GM21423 (cell line): ENCODE measurements around the gene RXRA.

ENCODE experiments used
- ATAC-seq: cut with Tn5 transposase; IDR thresholded peaks from one replicate; pipeline ENCODE4 v1.9.1; 2021; ENCODE audit warnings: mild to moderate bottlenecking, moderate library complexity; ENCODE audit not compliant: unreplicated experiment

Gene RXRA

GRCh38 chr9:134322781-134323241, 3.4 kb upstream of the RXRA start:
- no peak for ATAC-seq

GRCh38 chr9:134323741-134324358, 2.4 kb upstream of the RXRA start:
- no peak for ATAC-seq

GRCh38 chr9:134324359-134325095, 1.7 kb upstream of the RXRA start:
- ATAC-seq = no peak

- no peak for ATAC-seq
These were observed 1.0 kb upstream of the RXRA start for GRCh38 chr9:134325096-134325812.

- ATAC-seq = no peak
These were observed 708 bp downstream of the RXRA start for GRCh38 chr9:134326724-134327601.

- ATAC-seq = no peak
These were observed 1.5 kb downstream of the RXRA start for GRCh38 chr9:134327671-134328231.

GRCh38 chr9:134328341-134328840, 2.1 kb downstream of the RXRA start:
- ATAC-seq = no peak

- no peak for ATAC-seq
These were observed 2.8 kb downstream of the RXRA start for GRCh38 chr9:134328841-134329575.

- ATAC-seq = no peak
These were observed 3.3 kb downstream of the RXRA start for GRCh38 chr9:134329576-134329855.

- no peak for ATAC-seq
These were observed 3.6 kb downstream of the RXRA start for GRCh38 chr9:134329886-134330285.

GRCh38 chr9:134330590-134330989, 4.3 kb downstream of the RXRA start:
- no peak for ATAC-seq

- ATAC-seq = no peak
These were observed 5.2 kb downstream of the RXRA start for GRCh38 chr9:134331186-134332025.

- no peak for ATAC-seq
These were observed 6.0 kb downstream of the RXRA start for GRCh38 chr9:134332266-134332665.

- no peak for ATAC-seq
These were observed 6.6 kb downstream of the RXRA start for GRCh38 chr9:134332841-134333233.

GRCh38 chr9:134333234-134333873, 7.1 kb downstream of the RXRA start:
- ATAC-seq = no peak

GRCh38 chr9:134333874-134334581, 7.8 kb downstream of the RXRA start:
- ATAC-seq = no peak

GRCh38 chr9:134335061-134335460, 8.8 kb downstream of the RXRA start:
- ATAC-seq = no peak
